A673 (cell line): ENCODE results near the gene UPK3A.

Source experiments
- CTCF ChIP-seq: fragments of 300-800, 200-600 bp; sonication (generic); conservative IDR thresholded peaks from 2 replicates; pipeline ENCODE4 v1.5.1; 2017; ENCODE audit warnings: low read depth, mild to moderate bottlenecking, antibody characterized with exemption, low read length, moderate library complexity, mixed read lengths
- EZH2 ChIP-seq: fragments of 200-600 bp; sonication (generic); IDR thresholded peaks from 2 replicates; pipeline ENCODE4 v1.6.1; 2017; ENCODE audit warnings: borderline replicate concordance, low read depth, mild to moderate bottlenecking, mixed read lengths, antibody characterized with exemption, low read length; ENCODE audit not compliant: poor library complexity, severe bottlenecking

GRCh38 chr22:45268958-45269844, 15.5 kb upstream of the UPK3A start:
- peak; percentile 68 for TF ChIP-seq CTCF
- TF ChIP-seq EZH2, result no peak
